ENCODE measurements around the gene SNRK. TPM values are rescaled to one million over a fixed set of nuclear protein-coding genes. Genes with fewer than 3 reads are reported as not detected.

SNRK gene
- total and polyA plus RNA-seq, 2 experiments from 2014 or later: 5.5 to 18.8 TPM

GRCh38 chr3:43288850-43289249 is 2.5 kb downstream of the SNRK start:
- Mint-ChIP-seq H3K9me3 (no peaks in the 10 kb centered on the region), H3K27me3 (ENCODE audit: insufficient read depth, low read depth, poor library complexity) (peaks cover 14% of the 10 kb centered on the region), H3K27ac (no peak overlapping the region), H3K36me3 (ENCODE audit: low read depth) (no peaks in the 10 kb centered on the region), H3K4me3 (no peak overlapping the region), H3K4me1 (peaks cover 31% of the 10 kb centered on the region)
- H3K79me2 ChIP-seq (replicated peaks; ENCODE audit: insufficient read depth): peaks cover 69% of the 10 kb centered on the region
- peaks cover 18% of the 10 kb centered on the region for H4K20me1 ChIP-seq (replicated peaks; ENCODE audit: insufficient read depth)
- DNase-seq (ENCODE audit: low spot score): no peak
- TF ChIP-seq ZNF331 (CRISPR knock-in tag; IDR thresholded peaks at IDR 0.05; ENCODE audit: low read depth): no peak
- TF ChIP-seq CTCF (conservative IDR thresholded peaks at IDR 0.05; ENCODE audit: low read depth in 2 of 2): no peak
- no peak for TF ChIP-seq JUNB (IDR thresholded peaks at IDR 0.05; ENCODE audit: unreplicated experiment)
- no peak for TF ChIP-seq STAT1 (IDR thresholded peaks at IDR 0.05; ENCODE audit: unreplicated experiment)
- TF ChIP-seq ZNF462 (CRISPR knock-in tag; IDR thresholded peaks at IDR 0.05): no peak
- no peak for TF ChIP-seq EZH2phosphoT487 (IDR thresholded peaks at IDR 0.05; ENCODE audit: unreplicated experiment)
- TF ChIP-seq NANOG (IDR thresholded peaks at IDR 0.05; ENCODE audit: borderline replicate concordance): no peak
- TF ChIP-seq ETS1 (IDR thresholded peaks at IDR 0.05): no peak
- TF ChIP-seq POLR2AphosphoS5 (IDR thresholded peaks at IDR 0.05; ENCODE audit: low read depth): no peak
- no peak for TF ChIP-seq REST (IDR thresholded peaks at IDR 0.05; ENCODE audit: unreplicated experiment)
- TF ChIP-seq CREB1 (CRISPR knock-in tag; IDR thresholded peaks at IDR 0.05; ENCODE audit: low read depth): no peak
- TF ChIP-seq ZNF114 (CRISPR knock-in tag; IDR thresholded peaks at IDR 0.05): no peak
- TF ChIP-seq EZH2 (IDR thresholded peaks at IDR 0.05; ENCODE audit: low read depth, unreplicated experiment): no peak
- H3K36me3 ChIP-seq (ENCODE audit: insufficient read depth): no peaks in the 10 kb centered on the region
- no peak overlapping the region for H2AFZ ChIP-seq
- peaks cover 17% of the 10 kb centered on the region for H3K4me1 ChIP-seq (ENCODE audit: insufficient read depth)
- H3K4me2 ChIP-seq: no peak overlapping the region
- no peak overlapping the region for H3K4me3 ChIP-seq
- peaks cover 13% of the 10 kb centered on the region for H3K27me3 ChIP-seq (ENCODE audit: insufficient read depth)
- ATAC-seq: no peak
- peaks cover 5% of the 10 kb centered on the region; the same call in 1 of the 2 replicates for H3F3A ChIP-seq (replicated peaks; ENCODE audit: low read depth)
- no peaks in the 10 kb centered on the region for H3K9me2 ChIP-seq (ENCODE audit: insufficient read depth)
- H3K27ac ChIP-seq (ENCODE audit: low read depth): no peak overlapping the region

All from GM23338 (cell line).